Osteoblast (primary cell): ENCODE results near the gene EHD4. TPM values are rescaled to one million over a fixed set of nuclear protein-coding genes. Genes with fewer than 3 reads are reported as not detected.
A peak's percentile ranks its signal among the peaks of the same experiment; 100 is the strongest.

Source experiments
- DNase-seq: peaks from one replicate; pipeline ENCODE4 v3.0.0; 2011; ENCODE audit warnings: low spot score, mixed read lengths; ENCODE audit not compliant: insufficient read length; ENCODE audit errors: missing footprints
- H2AFZ ChIP-seq: 2 replicates; pipeline ENCODE4 v1.6.0; 2011; ENCODE audit warnings: mild to moderate bottlenecking, low read length
- H3K27ac ChIP-seq: 2 replicates; pipeline ENCODE4 v1.5.1; 2011; ENCODE audit warnings: mild to moderate bottlenecking, low read depth, low read length, moderate library complexity
- H3K27me3 ChIP-seq: 2 replicates; pipeline ENCODE4 v1.6.0; 2012; ENCODE audit warnings: mild to moderate bottlenecking, control low read depth, inconsistent platforms, low read length, moderate library complexity; ENCODE audit not compliant: insufficient read depth
- H3K36me3 ChIP-seq: 2 replicates; pipeline ENCODE4 v1.5.1; 2011; ENCODE audit warnings: mild to moderate bottlenecking, low read length, control low read depth, moderate library complexity; ENCODE audit not compliant: insufficient read depth
- H3K4me1 ChIP-seq: 2 replicates; pipeline ENCODE4 v1.5.1; 2011; ENCODE audit warnings: mild to moderate bottlenecking, low read length, control low read depth, moderate library complexity; ENCODE audit not compliant: insufficient read depth
- H3K4me2 ChIP-seq: 2 replicates; pipeline ENCODE4 v1.6.0; 2011; ENCODE audit warnings: mild to moderate bottlenecking, low read length; ENCODE audit not compliant: insufficient read depth
- H3K4me3 ChIP-seq: fragments of 200-600 bp; sonication (generic); 3 replicates; pipeline ENCODE4 v1.5.1; 2012; ENCODE audit warnings: mild to moderate bottlenecking, low read length, inconsistent platforms; ENCODE audit not compliant: insufficient read depth
- H3K79me2 ChIP-seq: 2 replicates; pipeline ENCODE4 v1.6.0; 2012; ENCODE audit warnings: mild to moderate bottlenecking, low read length, control low read depth, inconsistent platforms; ENCODE audit not compliant: insufficient read depth
- H3K9me3 ChIP-seq: 2 replicates; pipeline ENCODE4 v1.5.1; 2011; ENCODE audit warnings: low read depth, low read length, control low read depth
- H4K20me1 ChIP-seq: 2 replicates; pipeline ENCODE4 v1.6.0; 2012; ENCODE audit warnings: mild to moderate bottlenecking, low read length, control low read depth; ENCODE audit not compliant: insufficient read depth
- total RNA-seq: library from RNA; depleted of rRNA; stranded (reverse); fragments of >200 nt; gene quantifications from 2 replicates; pipeline ENCODE4 v1.2.3, GENCODE V29; 2012
- TF ChIP-seq, protein P1 (sequence below): IDR thresholded peaks from 2 replicates; pipeline ENCODE4 v1.5.1; 2011; ENCODE audit warnings: mild to moderate bottlenecking, low read depth, low read length, moderate library complexity; ENCODE audit errors: extremely low read depth

The EHD4 gene
- total RNA-seq, 1 donor = 15.9 TPM

DNA sequence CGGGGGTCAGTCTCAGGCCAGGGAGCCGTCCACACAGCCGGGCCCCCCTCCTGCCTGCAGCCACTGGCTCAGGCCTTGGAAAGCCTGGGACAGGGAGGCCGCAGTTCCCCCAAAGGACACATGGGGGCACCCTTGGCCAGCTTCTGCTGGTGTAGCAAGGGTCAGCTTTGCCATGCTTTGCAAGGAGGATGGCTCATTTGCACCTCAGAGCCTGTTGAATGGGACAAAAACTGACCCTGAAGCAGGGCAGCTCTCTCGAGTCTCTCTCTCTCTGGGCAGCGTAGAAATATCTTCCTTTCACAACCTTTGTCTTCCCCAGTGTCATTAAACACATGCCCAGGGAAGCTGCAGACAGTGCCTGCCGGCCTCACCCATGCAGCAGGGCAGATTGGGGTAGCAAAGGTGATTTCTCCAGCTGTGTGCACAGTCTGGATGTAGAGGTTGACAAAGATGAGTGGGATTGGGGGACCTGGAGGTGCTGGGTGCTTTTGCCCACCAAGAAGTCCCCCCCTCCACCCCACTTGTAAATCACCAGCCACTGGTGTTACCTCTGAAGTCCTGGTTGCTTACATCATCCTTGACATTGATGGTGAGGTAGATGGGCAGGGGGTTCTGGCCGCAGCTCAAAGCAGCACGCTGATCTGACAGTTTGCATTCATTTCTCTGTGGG lies 17.4 kb upstream of the EHD4 start:
- no peaks in the 10 kb centered on the region for H3K36me3 ChIP-seq
- no peak overlapping the region for H3K27ac ChIP-seq
- no peaks in the 10 kb centered on the region for H3K9me3 ChIP-seq
- DNase-seq = peak; percentile 98
- no peak overlapping the region for H3K4me3 ChIP-seq
- peaks cover 7% of the 10 kb centered on the region for H3K27me3 ChIP-seq
- H3K79me2 ChIP-seq = no peaks in the 10 kb centered on the region
- no peaks in the 10 kb centered on the region for H3K4me1 ChIP-seq
- TF ChIP-seq, protein P1, sequence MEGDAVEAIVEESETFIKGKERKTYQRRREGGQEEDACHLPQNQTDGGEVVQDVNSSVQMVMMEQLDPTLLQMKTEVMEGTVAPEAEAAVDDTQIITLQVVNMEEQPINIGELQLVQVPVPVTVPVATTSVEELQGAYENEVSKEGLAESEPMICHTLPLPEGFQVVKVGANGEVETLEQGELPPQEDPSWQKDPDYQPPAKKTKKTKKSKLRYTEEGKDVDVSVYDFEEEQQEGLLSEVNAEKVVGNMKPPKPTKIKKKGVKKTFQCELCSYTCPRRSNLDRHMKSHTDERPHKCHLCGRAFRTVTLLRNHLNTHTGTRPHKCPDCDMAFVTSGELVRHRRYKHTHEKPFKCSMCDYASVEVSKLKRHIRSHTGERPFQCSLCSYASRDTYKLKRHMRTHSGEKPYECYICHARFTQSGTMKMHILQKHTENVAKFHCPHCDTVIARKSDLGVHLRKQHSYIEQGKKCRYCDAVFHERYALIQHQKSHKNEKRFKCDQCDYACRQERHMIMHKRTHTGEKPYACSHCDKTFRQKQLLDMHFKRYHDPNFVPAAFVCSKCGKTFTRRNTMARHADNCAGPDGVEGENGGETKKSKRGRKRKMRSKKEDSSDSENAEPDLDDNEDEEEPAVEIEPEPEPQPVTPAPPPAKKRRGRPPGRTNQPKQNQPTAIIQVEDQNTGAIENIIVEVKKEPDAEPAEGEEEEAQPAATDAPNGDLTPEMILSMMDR = peak; percentile 94
- no peak overlapping the region for H2AFZ ChIP-seq
- no peak overlapping the region for H3K4me2 ChIP-seq
- no peaks in the 10 kb centered on the region for H4K20me1 ChIP-seq

DNA sequence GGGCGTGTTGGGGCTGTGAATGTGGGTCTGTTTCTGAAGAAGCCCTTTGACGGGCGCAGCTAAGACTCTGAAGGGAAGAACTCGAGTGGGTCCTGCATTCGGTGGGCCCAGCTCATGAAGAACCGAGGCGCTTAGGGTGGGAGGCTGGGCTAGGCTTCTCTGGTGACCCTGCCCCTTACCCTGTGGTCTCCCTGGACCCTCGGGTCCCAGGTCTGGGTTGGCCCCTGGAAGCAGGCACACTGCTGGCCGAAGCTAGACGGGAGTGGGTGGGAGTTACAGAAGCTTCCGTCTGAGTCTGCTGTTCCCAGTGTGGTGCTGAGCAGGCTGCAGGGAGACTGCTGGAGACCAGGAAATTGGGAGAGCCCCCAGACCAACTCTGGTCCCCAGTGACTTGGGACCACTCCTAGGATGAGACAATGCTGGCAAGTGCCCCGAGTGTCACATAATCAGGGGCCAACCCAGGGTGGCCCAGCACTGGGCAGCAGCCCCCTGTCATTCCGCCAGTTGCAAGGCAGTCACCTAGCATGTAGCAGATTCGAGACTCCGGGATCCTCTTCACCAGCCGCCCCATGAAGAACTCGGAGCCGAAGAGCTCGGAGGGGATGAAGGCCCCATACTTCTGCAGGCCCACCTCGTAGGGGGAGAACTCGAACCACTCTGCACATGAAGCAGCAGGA lies 16.7 kb upstream of the EHD4 start:
- no peaks in the 10 kb centered on the region for H3K36me3 ChIP-seq
- no peaks in the 10 kb centered on the region for H3K79me2 ChIP-seq
- DNase-seq = peak; percentile 39
- H3K4me3 ChIP-seq = no peak overlapping the region
- H3K4me2 ChIP-seq = no peak overlapping the region
- TF ChIP-seq, protein P1 = no peak
- no peaks in the 10 kb centered on the region for H3K9me3 ChIP-seq
- H4K20me1 ChIP-seq = no peaks in the 10 kb centered on the region
- no peak overlapping the region for H3K27ac ChIP-seq
- no peak overlapping the region for H2AFZ ChIP-seq
- H3K4me1 ChIP-seq = no peaks in the 10 kb centered on the region
- H3K27me3 ChIP-seq = peaks cover 11% of the 10 kb centered on the region

DNA sequence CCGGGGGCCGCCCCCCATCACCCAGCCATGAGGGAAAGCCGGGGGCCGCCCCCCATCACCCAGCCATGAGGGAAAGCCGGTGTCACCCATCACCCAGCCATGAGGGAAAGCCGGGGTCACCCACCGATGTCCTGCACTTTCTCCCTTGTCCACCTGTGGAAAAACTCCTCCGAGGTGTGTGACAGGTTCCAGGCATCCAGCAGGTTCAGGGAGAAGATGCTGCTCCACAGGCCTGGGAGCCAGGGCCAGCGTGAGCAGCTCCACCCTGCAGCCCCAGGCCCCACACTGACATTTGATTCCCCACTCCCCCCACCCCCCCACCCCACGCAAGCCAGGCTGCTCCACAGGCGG lies 15.5 kb upstream of the EHD4 start:
- Histone ChIP-seq H3K4me1 (no peaks in the 10 kb centered on the region), H3K27ac (no peak overlapping the region), H3K9me3 (no peaks in the 10 kb centered on the region), H3K4me3 (no peak overlapping the region), H3K4me2 (no peak overlapping the region), H3K79me2 (no peaks in the 10 kb centered on the region), H2AFZ (no peak overlapping the region), H4K20me1 (no peaks in the 10 kb centered on the region), H3K27me3 (peaks cover 13% of the 10 kb centered on the region), H3K36me3 (no peaks in the 10 kb centered on the region)
- peak; percentile 9 for DNase-seq
- TF ChIP-seq, protein P1 = no peak

DNA sequence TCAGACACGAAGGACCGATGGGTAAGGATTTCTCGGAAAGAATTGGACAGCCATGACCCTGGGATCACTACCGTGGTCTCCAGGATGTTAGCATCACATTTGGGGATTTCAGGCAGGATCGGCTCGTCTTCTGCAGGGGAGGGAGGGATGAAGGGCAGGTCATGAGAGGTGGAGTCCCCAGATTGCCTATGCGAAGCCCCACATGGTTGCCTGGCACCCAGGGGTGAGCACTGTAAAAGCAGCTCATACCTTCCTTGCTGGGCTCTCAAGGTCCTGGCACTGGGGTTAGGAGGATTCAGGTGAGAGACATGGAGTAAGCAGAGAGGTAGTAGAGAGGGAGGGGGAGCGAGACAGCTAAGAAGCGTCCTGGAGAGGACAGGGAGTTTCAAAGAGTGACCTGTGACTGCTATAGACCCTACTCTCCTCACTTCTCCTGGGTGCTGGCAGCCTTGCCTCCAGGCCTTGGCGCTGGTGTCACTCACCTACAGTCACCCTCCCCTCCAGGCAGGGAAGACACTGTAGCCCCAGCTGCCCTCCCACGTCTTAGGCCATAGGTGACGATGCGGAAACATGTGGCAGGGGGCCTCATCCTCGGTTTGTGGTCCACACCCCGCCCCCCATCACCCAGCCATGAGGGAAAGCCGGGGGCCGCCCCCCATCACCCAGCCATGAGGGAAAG lies 15.0 kb upstream of the EHD4 start:
- H2AFZ ChIP-seq = no peak overlapping the region
- H3K4me1 ChIP-seq = no peaks in the 10 kb centered on the region
- no peak overlapping the region for H3K4me3 ChIP-seq
- H3K9me3 ChIP-seq = no peaks in the 10 kb centered on the region
- peaks cover 13% of the 10 kb centered on the region for H3K27me3 ChIP-seq
- TF ChIP-seq, protein P1 = no peak
- no peak overlapping the region for H3K27ac ChIP-seq
- H3K36me3 ChIP-seq = no peaks in the 10 kb centered on the region
- peak; percentile 83 for DNase-seq
- H3K79me2 ChIP-seq = no peaks in the 10 kb centered on the region
- no peak overlapping the region for H3K4me2 ChIP-seq
- no peaks in the 10 kb centered on the region for H4K20me1 ChIP-seq
